Lower lobe of right lung (tissue), 2 donors: ENCODE results near the gene LRRN1. TPM values are rescaled to one million over a fixed set of nuclear protein-coding genes. Genes with fewer than 3 reads are reported as not detected.

Experiments used
- ATAC-seq, 2 donors: fragments of 200-7000 bp; cut with Tn5 transposase; one replicate each; pipeline ENCODE4 v1.9.1; 2020 to 2022; ENCODE audit warnings: mild to moderate bottlenecking in 2 of 2, moderate library complexity in 2 of 2
- DNase-seq: peaks from one replicate; pipeline ENCODE4 v3.0.0-alpha.2; 2020
- H3K27ac ChIP-seq: fragments of 200-600 bp; one replicate; pipeline ENCODE4 v1.8.0; 2022
- H3K27me3 ChIP-seq: fragments of 200-600 bp; one replicate; pipeline ENCODE4 v1.8.0; 2022; ENCODE audit warnings: low read depth
- H3K36me3 ChIP-seq: fragments of 200-600 bp; one replicate; pipeline ENCODE4 v1.8.0; 2022; ENCODE audit warnings: mild to moderate bottlenecking
- H3K4me1 ChIP-seq: fragments of 200-600 bp; one replicate; pipeline ENCODE4 v1.8.0; 2022
- H3K4me3 ChIP-seq: fragments of 200-600 bp; one replicate; pipeline ENCODE4 v1.8.0; 2022; ENCODE audit warnings: mild to moderate bottlenecking
- H3K9me3 ChIP-seq: fragments of 200-600 bp; one replicate; pipeline ENCODE4 v1.8.0; 2022
- CTCF ChIP-seq: fragments of 200-600 bp; IDR thresholded peaks from one replicate; pipeline ENCODE4 v1.8.0; 2022; ENCODE audit warnings: antibody characterized with exemption, mild to moderate bottlenecking
- intact Hi-C: fragments of 100-400 bp; cut with DNase I; formaldehyde crosslinking; loops from one replicate; pipeline ENCODE4 v1.11.0; 2022
- total RNA-seq: library from RNA; stranded (reverse); fragmentation: NEBNext Ultra II Directional; extraction: Animal tissue kit (Norgen Biotek cat#: 25700); gene quantifications from one replicate; pipeline ENCODE4 v1.2.1, GENCODE V29; 2021
- donor health status: DM: no; HTN: yes; CAD: no; lungs with severe emphysema.

The LRRN1 gene
- total RNA-seq, 1 donor from 2014 or later: 2.0 TPM

GRCh38 chr3:3778641-3779270 is 20.5 kb upstream of the LRRN1 start:
- Histone ChIP-seq H3K4me3 (no peak overlapping the region), H3K27ac (no peak overlapping the region), H3K9me3 (peaks cover 8% of the 10 kb centered on the region), H3K27me3 (no peaks in the 10 kb centered on the region), H3K36me3 (no peaks in the 10 kb centered on the region), H3K4me1 (no peaks in the 10 kb centered on the region)
- DNase-seq (no peak), ATAC-seq (no peak)
- no peak for TF ChIP-seq CTCF
- intact Hi-C loops: no loop called here

DNA sequence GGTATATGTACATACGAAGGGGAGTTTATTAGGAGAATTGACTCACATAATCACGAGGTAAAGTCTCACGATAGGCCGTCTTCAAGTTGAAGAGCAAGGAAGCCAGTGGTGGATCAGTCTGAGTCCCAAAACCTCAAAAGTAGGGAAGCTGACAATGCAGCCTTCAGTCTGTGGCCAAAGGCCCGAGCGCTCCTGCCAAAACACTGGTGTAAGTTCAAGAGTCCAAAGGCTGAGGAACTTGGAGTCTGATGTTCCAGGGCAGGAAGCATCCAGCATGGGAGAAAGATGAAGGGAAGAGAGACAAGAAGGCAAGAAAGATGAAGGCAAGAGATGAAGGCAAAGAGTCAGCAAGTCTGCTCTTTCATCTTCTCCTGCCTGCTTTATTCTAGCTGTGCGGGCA is 16.8 kb upstream of the LRRN1 start:
- intact Hi-C loops: no loop called here
- no peak overlapping the region for H3K27ac ChIP-seq

GRCh38 chr3:3783210-3783609 is 16.0 kb upstream of the LRRN1 start:
- ATAC-seq (no peak), DNase-seq (no peak)
- Histone ChIP-seq H3K4me1 (no peaks in the 10 kb centered on the region), H3K27ac (no peak overlapping the region), H3K9me3 (no peaks in the 10 kb centered on the region), H3K36me3 (no peaks in the 10 kb centered on the region), H3K27me3 (no peaks in the 10 kb centered on the region), H3K4me3 (no peak overlapping the region)
- intact Hi-C loops: no loop called here
- no peak for TF ChIP-seq CTCF

More for the DNA sequence above, 16.8 kb upstream of the LRRN1 start:
- TF ChIP-seq CTCF: no peak
- DNase-seq: no peak
- Histone ChIP-seq H3K4me3 (no peak overlapping the region), H3K36me3 (no peaks in the 10 kb centered on the region), H3K9me3 (no peaks in the 10 kb centered on the region), H3K4me1 (no peaks in the 10 kb centered on the region), H3K27me3 (no peaks in the 10 kb centered on the region)
- ATAC-seq: no peak

DNA sequence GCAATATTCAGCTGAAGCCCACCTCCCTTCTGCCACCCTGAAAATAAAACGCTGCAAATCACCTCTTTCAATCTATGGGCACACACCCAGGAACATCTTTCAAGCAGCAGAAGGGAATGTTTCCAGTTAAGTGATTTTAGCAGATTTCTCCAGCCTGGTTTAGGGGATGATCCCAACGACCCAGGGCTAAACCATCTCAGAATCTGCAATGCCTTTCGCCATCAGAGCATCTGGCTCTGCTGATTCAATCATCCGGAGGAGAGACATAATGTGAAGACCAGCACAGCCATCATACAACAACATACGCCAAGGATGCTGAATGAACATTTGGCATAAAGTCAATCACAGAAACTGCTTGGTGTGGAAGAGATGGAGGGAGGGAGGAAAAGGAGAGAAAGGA is 15.5 kb upstream of the LRRN1 start:
- no peak for ATAC-seq
- Histone ChIP-seq H3K27ac (no peak overlapping the region), H3K36me3 (no peaks in the 10 kb centered on the region), H3K4me1 (no peaks in the 10 kb centered on the region), H3K9me3 (no peaks in the 10 kb centered on the region), H3K4me3 (no peak overlapping the region), H3K27me3 (no peaks in the 10 kb centered on the region)
- no peak for TF ChIP-seq CTCF
- intact Hi-C loops: no loop called here
- no peak for DNase-seq

GRCh38 chr3:3792391-3792790 is 6.8 kb upstream of the LRRN1 start:
- no peak overlapping the region for H3K4me3 ChIP-seq
- ATAC-seq (no peak), DNase-seq (no peak)
- no peaks in the 10 kb centered on the region for H3K27me3 ChIP-seq
- H3K4me1 ChIP-seq: no peaks in the 10 kb centered on the region
- intact Hi-C loops: no loop called here
- TF ChIP-seq CTCF: no peak
- no peaks in the 10 kb centered on the region for H3K9me3 ChIP-seq
- H3K27ac ChIP-seq: no peak overlapping the region
- H3K36me3 ChIP-seq: no peaks in the 10 kb centered on the region
